Nephron progenitor cell (in vitro differentiated cells): ENCODE results near the gene UQCR10.

Experiments used
- DNase-seq: peaks from one replicate; pipeline ENCODE4 v3.0.0; 2021
- H3K27ac Mint-ChIP-seq: 2 replicates; pipeline ENCODE4 v1.8.0; 2021; ENCODE audit warnings: mild to moderate bottlenecking, moderate library complexity, mixed read lengths
- H3K27me3 Mint-ChIP-seq: 2 replicates; pipeline ENCODE4 v1.8.0; 2021; ENCODE audit warnings: mild to moderate bottlenecking, low read depth, mixed read lengths; ENCODE audit not compliant: poor library complexity
- H3K36me3 Mint-ChIP-seq: 2 replicates; pipeline ENCODE4 v1.8.0; 2021; ENCODE audit warnings: low read depth, mixed read lengths
- H3K4me1 Mint-ChIP-seq: 2 replicates; pipeline ENCODE4 v1.8.0; 2021; ENCODE audit warnings: mixed read lengths
- H3K4me3 Mint-ChIP-seq: 2 replicates; pipeline ENCODE4 v1.8.0; 2021; ENCODE audit warnings: mild to moderate bottlenecking, moderate library complexity, mixed read lengths
- H3K9me3 Mint-ChIP-seq: 2 replicates; pipeline ENCODE4 v1.8.0; 2021; ENCODE audit warnings: mild to moderate bottlenecking, moderate library complexity, mixed read lengths
- CTCF ChIP-seq: fragments of 200-600 bp; sonication (generic); IDR thresholded peaks from 2 replicates; pipeline ENCODE4 v1.5.0; 2021; ENCODE audit warnings: antibody characterized with exemption

The UQCR10 gene

DNA sequence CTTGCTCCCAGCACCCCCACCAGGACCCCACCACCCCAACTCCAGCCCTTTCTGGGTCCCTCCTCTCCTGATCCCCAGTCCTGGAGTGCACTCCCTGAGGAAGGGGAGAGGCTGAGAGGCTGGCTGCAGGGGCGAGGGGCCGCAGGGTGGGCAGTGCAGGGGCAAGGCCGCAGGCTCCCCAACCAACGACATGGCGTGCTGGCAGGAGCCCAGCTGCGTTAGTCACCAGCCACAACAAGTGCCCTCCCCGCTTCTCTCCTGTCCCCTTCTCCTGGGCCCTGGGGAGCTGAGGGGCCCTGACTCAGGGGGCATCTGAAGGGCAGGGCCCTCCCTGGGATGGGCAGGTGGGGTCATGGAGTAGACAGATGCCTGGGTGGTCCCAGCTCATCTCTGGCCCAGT is 45.0 kb upstream of the UQCR10 start:
- Mint-ChIP-seq H3K9me3 (no peaks in the 10 kb centered on the region), H3K4me3 (no peak overlapping the region), H3K36me3 (no peaks in the 10 kb centered on the region), H3K27me3 (peaks cover 85% of the 10 kb centered on the region), H3K27ac (no peak overlapping the region), H3K4me1 (peaks cover 5% of the 10 kb centered on the region)
- TF ChIP-seq CTCF = no peak
- no peak for DNase-seq

GRCh38 chr22:29722587-29722986 is 44.6 kb upstream of the UQCR10 start:
- H3K4me1 Mint-ChIP-seq = peaks cover 5% of the 10 kb centered on the region
- no peak for TF ChIP-seq CTCF
- H3K9me3 Mint-ChIP-seq = no peaks in the 10 kb centered on the region
- no peak overlapping the region for H3K27ac Mint-ChIP-seq
- H3K27me3 Mint-ChIP-seq = peaks cover 83% of the 10 kb centered on the region
- DNase-seq = no peak
- H3K36me3 Mint-ChIP-seq = no peaks in the 10 kb centered on the region
- no peak overlapping the region for H3K4me3 Mint-ChIP-seq

DNA sequence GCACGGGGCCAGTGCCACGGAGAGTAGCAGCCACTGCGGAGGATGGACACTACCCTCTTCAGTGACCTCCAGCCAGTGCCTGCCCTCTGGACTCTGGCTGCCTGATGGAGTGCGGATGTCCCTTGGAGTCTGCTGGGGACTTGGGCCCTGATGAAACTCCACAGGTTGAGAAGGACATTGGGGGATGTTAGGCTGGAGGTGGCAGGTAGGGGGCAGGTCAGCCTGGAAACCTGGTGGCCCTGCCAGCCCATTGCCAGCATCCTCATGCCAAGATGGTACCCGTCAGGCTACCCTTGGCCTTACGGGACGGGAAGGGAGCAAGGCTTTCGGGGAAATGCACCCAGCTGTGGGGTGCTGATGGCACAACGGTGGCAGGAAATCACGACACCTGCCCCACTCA is 43.4 kb upstream of the UQCR10 start:
- Mint-ChIP-seq H3K36me3 (no peaks in the 10 kb centered on the region), H3K27me3 (peaks cover 71% of the 10 kb centered on the region), H3K4me3 (no peak overlapping the region), H3K4me1 (peaks cover 5% of the 10 kb centered on the region), H3K27ac (no peak overlapping the region), H3K9me3 (no peaks in the 10 kb centered on the region)
- TF ChIP-seq CTCF = no peak
- DNase-seq = no peak

- TF ChIP-seq CTCF = no peak
- no peak overlapping the region for H3K27ac Mint-ChIP-seq
- no peak overlapping the region for H3K4me3 Mint-ChIP-seq
- H3K27me3 Mint-ChIP-seq = peaks cover 61% of the 10 kb centered on the region
- peaks cover 5% of the 10 kb centered on the region for H3K4me1 Mint-ChIP-seq
- DNase-seq = no peak
- H3K36me3 Mint-ChIP-seq = no peaks in the 10 kb centered on the region
- H3K9me3 Mint-ChIP-seq = no peaks in the 10 kb centered on the region
Measured at GRCh38 chr22:29724843-29725242, 42.3 kb upstream of the UQCR10 start.

- Mint-ChIP-seq H3K27ac (no peak overlapping the region), H3K27me3 (peaks cover 56% of the 10 kb centered on the region), H3K9me3 (no peaks in the 10 kb centered on the region), H3K4me1 (peaks cover 5% of the 10 kb centered on the region), H3K36me3 (no peaks in the 10 kb centered on the region), H3K4me3 (no peak overlapping the region)
- no peak for DNase-seq
- TF ChIP-seq CTCF = no peak
Measured at GRCh38 chr22:29726106-29726505, 41.1 kb upstream of the UQCR10 start.

- DNase-seq = no peak
- H3K36me3 Mint-ChIP-seq = no peaks in the 10 kb centered on the region
- H3K9me3 Mint-ChIP-seq = no peaks in the 10 kb centered on the region
- no peak overlapping the region for H3K4me3 Mint-ChIP-seq
- peaks cover 5% of the 10 kb centered on the region for H3K4me1 Mint-ChIP-seq
- no peak overlapping the region for H3K27ac Mint-ChIP-seq
- H3K27me3 Mint-ChIP-seq = peaks cover 50% of the 10 kb centered on the region
- TF ChIP-seq CTCF = no peak
Measured at GRCh38 chr22:29726512-29727130, 40.5 kb upstream of the UQCR10 start.
